ENCODE measurements around the gene GRIN3B.

DNA sequence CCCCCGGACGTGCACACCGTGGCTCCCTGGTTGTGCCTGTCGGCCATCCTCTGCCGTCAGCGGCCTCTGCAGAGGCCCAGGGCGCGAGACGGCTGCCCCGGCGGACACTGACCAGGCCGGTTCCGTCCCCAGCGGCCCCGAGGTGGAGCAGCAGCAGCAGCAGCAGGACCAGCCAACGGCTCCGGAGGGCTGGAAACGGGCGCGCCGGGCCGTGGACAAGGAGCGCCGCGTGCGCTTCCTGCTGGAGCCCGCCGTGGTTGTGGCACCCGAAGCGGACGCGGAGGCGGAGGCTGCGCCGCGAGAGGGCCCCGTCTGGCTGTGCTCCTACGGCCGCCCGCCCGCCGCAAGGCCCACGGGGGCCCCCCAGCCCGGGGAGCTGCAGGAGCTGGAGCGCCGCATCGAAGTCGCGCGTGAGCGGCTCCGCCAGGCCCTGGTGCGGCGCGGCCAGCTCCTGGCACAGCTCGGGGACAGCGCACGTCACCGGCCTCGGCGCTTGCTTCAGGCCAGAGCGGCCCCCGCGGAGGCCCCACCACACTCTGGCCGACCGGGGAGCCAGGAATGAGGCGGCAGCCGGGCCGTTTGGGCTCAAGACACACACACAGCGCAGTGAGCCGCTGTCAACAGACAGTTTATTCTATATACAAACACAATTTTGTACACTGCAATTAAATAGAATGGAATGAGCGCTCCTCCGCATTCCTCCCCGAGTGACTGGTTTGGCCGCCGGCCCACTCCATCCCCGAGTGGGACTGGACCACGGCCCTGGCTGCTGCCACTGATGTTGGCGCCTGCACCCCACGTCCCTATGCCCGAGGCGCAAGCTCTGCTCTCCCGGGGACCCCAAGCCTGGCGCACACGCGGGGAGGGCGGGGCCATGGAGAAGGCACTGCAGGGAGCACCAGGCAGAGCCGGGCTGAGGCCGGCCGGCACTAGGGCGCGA, 9.1 kb downstream of the GRIN3B start:
- no peak for TF ChIP-seq EZH2phosphoT487 (IDR thresholded peaks at IDR 0.05; ENCODE audit: insufficient read depth, low read depth)
- no peak for TF ChIP-seq EZH2 (IDR thresholded peaks at IDR 0.05; ENCODE audit: insufficient read depth, poor library complexity, severe bottlenecking)
